GM19238 (cell line): ENCODE results near the gene DPYD.
"Not testable (repeated sequence)": the region's sequence is repeated elsewhere in the genome, so short reads cannot be mapped to it uniquely, and the experiment has no call there.

Experiments
- DNase-seq: peaks from one replicate; pipeline ENCODE4 v3.0.0; 2011; ENCODE audit warnings: low spot score; ENCODE audit not compliant: insufficient read length

The DPYD gene

DNA sequence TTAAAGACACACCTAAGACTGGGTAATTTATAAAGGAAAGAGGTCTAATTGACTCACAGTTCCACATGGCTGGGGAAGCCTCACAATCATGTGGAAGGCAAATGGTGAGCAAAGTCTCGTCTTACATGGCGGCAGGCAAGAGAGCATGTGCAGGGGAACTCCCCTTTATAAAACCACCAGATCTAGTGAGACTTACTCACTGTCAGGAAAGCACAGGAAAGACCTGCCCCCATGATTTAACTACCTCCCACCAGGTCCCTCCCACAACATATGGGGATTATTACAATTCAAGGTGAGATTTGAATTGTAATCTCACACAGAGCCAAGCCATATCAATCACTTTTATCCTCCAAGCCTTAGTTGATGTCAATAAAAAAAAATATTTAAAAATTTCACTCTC lies 689.5 kb downstream of the DPYD start:
- DNase-seq, result not testable (repeated sequence)

- no peak for DNase-seq
These were observed 708.2 kb downstream of the DPYD start for GRCh38 chr1:97212671-97213070.

- DNase-seq, result no peak
These were observed 710.5 kb downstream of the DPYD start for GRCh38 chr1:97210307-97210706.

- DNase-seq, result no peak
These were observed 711.4 kb downstream of the DPYD start for GRCh38 chr1:97209381-97209957.

DNA sequence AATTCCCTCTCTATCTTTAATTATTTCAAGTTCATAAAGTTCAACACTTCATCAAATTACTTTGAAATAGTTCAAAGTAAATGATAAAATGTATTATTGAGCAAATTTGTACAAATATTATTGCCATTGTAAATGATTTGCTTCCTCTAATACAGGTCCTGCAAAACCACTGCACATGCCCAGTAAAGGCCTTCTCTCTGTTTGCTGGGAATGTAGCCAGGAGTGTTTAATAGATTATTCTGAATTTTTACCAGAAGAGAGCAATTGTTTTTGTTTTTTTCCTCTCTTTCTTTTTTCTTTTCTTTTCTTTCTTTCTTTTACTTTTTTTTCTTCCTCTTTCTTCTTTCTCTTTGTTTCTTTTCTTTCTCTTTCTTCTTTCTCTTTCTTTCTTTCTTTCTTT lies 713.0 kb downstream of the DPYD start:
- DNase-seq, result no peak

DNA sequence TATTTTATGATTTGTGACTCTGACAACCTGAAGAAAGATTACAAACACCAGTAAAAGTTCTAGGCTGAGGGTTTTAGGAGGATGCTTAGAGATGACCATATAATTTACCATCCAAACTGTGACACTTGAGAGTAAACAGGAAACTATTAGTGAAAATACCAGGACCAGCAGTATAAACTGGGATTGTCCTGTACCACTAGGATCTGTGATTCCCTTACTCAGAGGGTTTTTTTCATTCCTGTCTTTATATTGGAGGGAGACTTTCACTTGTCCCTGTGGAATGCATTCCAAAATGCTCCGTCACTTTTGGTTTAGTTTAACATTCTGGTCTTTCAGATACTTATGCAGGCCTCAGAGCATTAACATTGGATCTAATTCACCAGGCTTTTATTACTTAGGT lies 716.4 kb downstream of the DPYD start:
- no peak for DNase-seq

DNA sequence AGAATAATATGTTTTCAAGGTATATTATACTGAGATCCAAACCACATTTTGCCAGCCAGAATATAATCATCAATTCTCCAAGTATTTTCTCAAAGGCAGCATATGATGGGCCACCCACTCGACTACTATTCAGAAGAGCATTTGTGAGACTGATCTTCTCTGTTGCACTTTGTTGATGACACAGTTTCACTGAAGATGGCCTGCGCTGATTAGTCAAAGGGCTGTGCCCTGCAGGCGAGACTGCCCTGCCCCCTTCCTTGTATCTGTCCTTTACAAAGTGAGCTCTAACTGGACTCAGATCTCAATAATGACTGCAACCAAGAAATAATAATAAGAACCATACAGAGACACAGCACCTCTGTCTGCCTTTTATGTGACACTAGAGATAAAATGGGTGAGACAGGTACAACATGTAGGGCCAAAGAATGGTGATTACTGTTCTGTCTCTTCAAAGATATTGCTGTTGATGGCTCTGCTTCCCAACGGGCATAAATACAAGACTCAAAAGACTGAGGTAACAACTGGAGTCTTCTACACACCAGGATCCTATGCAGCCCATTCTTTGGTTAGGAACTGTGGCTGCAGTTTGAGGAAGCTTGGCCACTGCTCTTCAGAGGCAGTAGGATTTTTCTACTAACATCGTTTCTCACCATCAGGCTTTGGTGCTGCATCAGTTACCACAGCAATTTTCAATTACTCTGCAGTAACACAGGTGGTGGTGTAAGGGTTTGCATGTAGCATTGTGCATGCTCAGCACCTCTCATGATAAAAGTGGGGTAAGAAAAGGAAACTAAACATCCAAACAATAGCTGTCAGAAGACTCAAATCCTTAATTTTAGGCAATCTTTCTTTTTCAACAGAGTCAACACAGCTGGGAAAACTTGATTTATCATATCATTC lies 718.1 kb downstream of the DPYD start:
- no peak for DNase-seq

DNA sequence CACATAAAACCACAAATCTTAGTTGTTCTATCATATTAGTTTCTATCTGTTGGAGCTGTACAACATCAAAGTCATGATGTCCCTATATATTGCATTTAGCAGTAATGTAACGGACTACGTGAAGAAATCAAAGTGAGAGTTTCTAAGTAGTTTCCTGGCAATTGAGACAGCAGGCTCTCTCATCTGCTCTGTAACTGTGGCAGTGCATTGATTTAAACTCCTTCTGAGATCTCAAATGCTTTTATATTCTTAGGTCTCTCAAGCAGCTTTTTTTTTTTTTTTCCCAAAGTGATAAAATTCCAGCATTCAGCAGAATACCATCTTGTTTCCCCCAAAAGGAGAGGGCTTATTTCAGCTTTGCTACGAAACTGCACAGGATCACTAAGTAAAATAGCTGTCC lies 719.2 kb downstream of the DPYD start:
- no peak for DNase-seq

DNA sequence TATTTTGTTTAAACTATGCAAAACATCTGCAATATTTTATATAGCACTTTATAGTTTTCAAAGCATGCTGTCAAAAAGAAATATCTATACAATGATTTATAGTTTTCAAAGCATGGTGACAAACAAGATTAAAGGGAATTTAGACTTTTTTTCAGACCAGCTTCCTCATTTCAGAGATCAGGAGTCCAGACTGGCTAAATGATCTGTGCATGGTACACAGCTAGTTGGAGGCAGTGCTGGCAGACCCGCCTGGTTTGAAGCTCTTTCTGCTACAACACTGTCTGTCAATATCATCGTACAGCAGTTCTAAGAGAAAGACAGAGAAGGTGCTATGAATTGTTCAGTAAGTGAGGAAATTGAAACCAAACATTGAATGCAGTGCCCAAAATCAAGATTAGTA lies 720.2 kb downstream of the DPYD start:
- DNase-seq, result no peak

DNA sequence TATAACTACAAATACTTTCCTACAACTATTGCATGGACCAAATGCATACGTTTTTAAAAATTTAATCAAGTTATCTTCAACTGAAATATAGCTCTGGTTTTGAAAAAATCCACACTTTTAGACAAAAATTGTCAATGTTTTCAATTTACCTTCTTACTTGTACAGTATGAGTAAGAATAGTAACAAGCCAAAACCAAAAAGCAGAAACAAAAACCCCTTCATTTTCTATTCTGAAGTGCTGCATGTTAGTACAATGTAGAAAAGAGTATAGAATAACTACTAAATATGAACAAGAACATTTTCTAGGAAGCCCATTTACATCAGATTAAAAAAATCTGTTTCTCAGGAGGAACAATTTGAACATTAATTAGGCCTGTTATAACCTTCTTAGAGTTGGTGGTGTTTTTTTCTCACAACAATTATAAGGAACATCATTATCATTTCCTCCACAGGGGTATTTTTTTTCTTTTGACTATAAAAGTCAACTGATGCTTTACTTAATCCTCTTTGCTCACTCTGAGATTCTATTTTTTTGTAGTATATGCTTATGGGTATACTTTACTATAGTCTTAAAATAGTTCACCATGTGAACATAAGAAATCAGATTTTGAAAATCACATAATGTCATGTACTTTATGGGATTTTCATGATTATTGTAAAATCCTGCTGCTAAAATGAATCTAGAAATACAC lies 723.9 kb downstream of the DPYD start:
- DNase-seq, result no peak

DNA sequence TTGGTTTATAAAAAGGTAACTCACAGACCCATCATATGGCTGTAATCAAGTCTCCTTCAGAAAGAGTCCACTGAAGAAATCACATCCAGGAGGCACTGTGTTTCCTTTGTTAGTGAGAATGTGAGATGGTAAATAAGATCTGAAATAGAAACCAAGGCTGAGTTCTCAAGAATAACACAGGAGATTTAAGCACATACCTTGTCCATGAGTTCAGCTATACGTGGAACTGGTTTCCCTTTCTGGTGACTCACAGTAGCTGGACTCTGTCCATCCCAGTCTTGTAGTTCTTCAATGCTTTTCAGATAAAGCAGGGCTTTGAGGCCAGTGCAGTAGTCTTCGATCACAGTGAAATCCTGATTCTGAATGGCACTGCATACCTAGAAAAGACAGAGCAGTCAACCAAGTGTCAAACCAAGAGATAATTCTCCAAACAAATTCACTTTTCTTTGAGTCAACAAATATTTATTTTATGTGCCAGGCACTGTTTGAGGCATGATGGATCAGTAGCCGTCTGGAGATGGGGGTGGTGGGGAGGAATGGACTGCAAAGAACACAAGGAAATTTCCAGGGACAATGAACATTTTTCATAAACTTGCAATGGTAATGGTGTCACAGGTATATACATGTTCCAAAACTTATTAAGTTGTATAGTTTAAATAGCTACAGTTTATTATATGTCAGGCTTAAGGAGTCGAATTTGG lies 727.8 kb downstream of the DPYD start:
- no peak for DNase-seq

DNA sequence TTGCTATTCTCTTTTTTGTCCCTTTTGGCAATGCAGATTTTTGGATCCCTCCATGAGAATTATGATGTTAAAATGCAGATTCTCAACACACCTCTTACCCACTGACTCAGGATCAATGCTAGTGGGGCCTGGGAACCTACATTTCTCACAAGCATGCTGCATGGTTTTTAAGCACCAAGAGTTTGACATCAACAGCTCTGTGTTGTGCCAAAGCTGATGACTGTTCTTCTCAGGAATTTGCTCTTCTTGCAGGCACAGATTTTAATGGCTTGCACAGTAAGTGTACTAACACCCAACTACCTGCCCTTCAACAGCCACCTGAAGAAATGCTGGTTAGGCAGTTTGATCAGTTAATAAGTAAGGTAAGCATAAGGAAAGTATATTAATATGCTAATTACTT lies 730.5 kb downstream of the DPYD start:
- no peak for DNase-seq

DNA sequence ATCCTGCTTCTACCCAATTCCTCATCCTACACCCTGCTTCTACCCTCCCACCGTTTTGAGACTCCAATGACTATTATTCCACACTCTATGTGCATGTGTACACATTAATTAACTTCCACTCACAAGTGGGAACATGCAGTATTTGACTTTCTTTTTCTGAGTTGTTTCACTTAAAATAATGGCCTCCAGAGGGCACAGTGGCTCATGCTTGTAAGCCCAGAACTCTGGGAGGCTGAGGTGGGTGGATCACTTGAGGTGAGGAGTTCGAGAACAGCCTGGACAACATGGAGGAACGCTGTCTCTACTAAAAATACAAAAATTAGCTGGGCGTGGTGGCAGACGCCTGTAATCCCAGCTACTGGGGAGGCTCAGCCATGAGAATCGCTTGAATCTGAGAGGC lies 734.5 kb downstream of the DPYD start:
- no peak for DNase-seq

- no peak for DNase-seq
These were observed 746.7 kb downstream of the DPYD start for GRCh38 chr1:97174039-97174704.

- no peak for DNase-seq
These were observed 750.5 kb downstream of the DPYD start for GRCh38 chr1:97170300-97170699.

DNA sequence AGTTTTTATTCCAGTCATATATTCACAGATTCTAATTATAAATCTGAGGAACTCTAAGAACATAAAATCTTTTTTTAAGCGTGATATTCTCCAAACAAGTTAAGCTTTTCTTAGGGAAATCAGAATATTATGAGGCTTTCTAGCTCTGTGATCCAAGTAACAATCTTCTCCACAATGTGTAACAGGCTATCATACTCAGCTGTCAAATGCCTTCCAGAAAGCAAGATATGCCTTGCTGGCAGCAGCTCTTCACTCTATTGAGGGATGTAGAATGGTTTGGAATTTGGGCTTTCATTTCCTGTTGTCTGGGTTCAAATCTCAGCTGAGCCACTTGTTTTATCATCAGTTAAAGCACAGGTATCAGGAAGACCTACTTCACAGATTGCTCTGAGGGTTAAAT lies 752.8 kb downstream of the DPYD start:
- DNase-seq, result no peak

GRCh38 chr1:97167246-97167645 lies 753.6 kb downstream of the DPYD start:
- no peak for DNase-seq

GRCh38 chr1:97166626-97167025 lies 754.2 kb downstream of the DPYD start:
- DNase-seq, result no peak

DNA sequence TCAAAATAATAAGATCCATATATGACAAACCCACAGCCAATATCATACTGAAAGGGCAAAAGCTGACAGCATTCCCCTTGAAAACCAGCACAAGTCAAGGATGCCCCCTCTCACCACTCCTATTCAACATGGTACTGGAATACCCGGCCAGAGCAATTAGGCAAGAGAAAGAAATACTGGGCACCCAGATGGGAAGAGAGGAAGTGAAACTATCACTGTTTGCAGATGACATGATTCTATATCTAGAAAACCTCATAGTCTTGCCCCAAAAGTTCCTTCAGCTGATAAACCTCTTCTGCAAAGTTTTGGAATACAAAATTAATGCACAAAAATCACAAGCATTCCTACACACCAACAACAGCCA lies 756.6 kb downstream of the DPYD start:
- DNase-seq, result no peak

DNA sequence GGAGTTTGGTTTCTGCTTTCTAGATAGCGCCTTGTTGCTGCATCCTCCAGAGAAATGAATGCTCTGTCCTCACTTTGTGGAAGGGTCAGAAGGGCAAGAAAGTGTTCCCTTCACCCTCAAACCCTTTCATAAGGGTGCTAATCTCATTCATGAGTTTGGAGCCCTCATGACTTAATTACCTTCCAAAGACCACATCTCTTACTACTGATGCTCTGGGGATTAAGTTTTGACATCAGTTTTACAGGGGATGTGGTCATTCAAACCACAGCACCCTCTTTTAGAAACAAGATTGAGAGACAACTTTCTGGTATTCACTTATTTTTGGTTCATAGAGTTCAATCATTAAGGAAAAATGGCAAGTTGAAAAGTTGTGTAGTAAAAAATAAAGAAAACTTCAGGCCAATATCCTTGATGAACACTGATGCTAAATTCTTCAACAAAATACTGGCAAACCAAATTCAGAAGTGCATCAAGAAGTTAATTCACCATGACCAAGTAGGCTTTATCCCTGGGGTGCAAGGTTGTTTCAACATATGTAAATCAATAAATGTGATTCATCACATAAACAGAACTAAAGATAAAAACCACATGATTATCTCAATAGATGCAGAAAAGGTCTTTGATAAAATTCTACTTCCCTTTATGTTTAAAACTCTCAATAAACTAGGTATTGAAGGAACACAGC lies 757.1 kb downstream of the DPYD start:
- DNase-seq, result no peak

- no peak for DNase-seq
These were observed 760.0 kb downstream of the DPYD start for GRCh38 chr1:97160818-97161217.
